Neural progenitor cell (in vitro differentiated cells): ENCODE measurements around the gene LRRTM3. TPM values are rescaled to one million over a fixed set of nuclear protein-coding genes. Genes with fewer than 3 reads are reported as not detected.

Source experiments
- DNase-seq: peaks from one replicate; pipeline ENCODE4 v3.0.0-alpha.2; 2016; ENCODE audit warnings: low spot score
- H2AFZ ChIP-seq: fragments of 200-600 bp; sonication (generic); replicated peaks from 2 replicates; pipeline ENCODE4 v1.6.1; 2016; ENCODE audit warnings: antibody characterized with exemption
- H3F3A ChIP-seq: fragments of 200-600 bp; sonication (generic); 2 replicates; pipeline ENCODE4 v1.6.1; 2016; ENCODE audit warnings: antibody characterized with exemption, low read depth
- H3K27ac ChIP-seq: fragments of 200-600 bp; sonication (generic); 2 replicates; pipeline ENCODE4 v1.5.1; 2016; ENCODE audit warnings: mild to moderate bottlenecking
- H3K27me3 ChIP-seq: fragments of 200-600 bp; sonication (generic); 2 replicates; pipeline ENCODE4 v1.6.1; 2016; ENCODE audit warnings: mild to moderate bottlenecking, moderate library complexity
- H3K36me3 ChIP-seq: fragments of 200-600 bp; sonication (generic); 2 replicates; pipeline ENCODE4 v1.5.1; 2016
- H3K4me1 ChIP-seq: fragments of 200-600 bp; sonication (generic); 2 replicates; pipeline ENCODE4 v1.6.1; 2016; ENCODE audit warnings: mixed run types
- H3K4me2 ChIP-seq: fragments of 200-600 bp; sonication (generic); 2 replicates; pipeline ENCODE4 v1.6.1; 2016
- H3K4me3 ChIP-seq: fragments of 200-600 bp; sonication (generic); 2 replicates; pipeline ENCODE4 v1.5.1; 2016
- H3K79me2 ChIP-seq: fragments of 200-600 bp; sonication (generic); 2 replicates; pipeline ENCODE4 v1.6.1; 2016; ENCODE audit warnings: low read depth
- H3K9ac ChIP-seq: fragments of 200-600 bp; sonication (generic); 2 replicates; pipeline ENCODE4 v1.6.1; 2016
- H3K9me3 ChIP-seq: fragments of 200-600 bp; sonication (generic); 2 replicates; pipeline ENCODE4 v1.5.1; 2016; ENCODE audit warnings: low read depth
- H4K20me1 ChIP-seq: fragments of 200-600 bp; sonication (generic); 2 replicates; pipeline ENCODE4 v1.6.1; 2016; ENCODE audit warnings: low read depth
- H3K27ac Mint-ChIP-seq: 3 replicates; pipeline ENCODE4 v1.8.0; 2021; ENCODE audit warnings: mixed read lengths
- H3K27me3 Mint-ChIP-seq: 2 replicates; pipeline ENCODE4 v1.8.0; 2022; ENCODE audit warnings: low read depth, mild to moderate bottlenecking, inconsistent platforms, moderate library complexity, mixed read lengths; ENCODE audit not compliant: insufficient read depth
- H3K36me3 Mint-ChIP-seq: 3 replicates; pipeline ENCODE4 v1.8.0; 2021; ENCODE audit warnings: mixed read lengths
- H3K4me1 Mint-ChIP-seq: 3 replicates; pipeline ENCODE4 v1.8.0; 2021; ENCODE audit warnings: mixed read lengths
- H3K4me3 Mint-ChIP-seq: 3 replicates; pipeline ENCODE4 v1.8.0; 2021; ENCODE audit warnings: mild to moderate bottlenecking, moderate library complexity, mixed read lengths
- H3K9me3 Mint-ChIP-seq: 3 replicates; pipeline ENCODE4 v1.8.0; 2020; ENCODE audit warnings: mixed read lengths
- EZH2 ChIP-seq: fragments of 200-600 bp; sonication (generic); IDR thresholded peaks from 2 replicates; pipeline ENCODE4 v1.6.1; 2017; ENCODE audit warnings: antibody characterized with exemption, mild to moderate bottlenecking, moderate library complexity
- EZH2phosphoT487 ChIP-seq: fragments of 200-600 bp; sonication (generic); IDR thresholded peaks from 2 replicates; pipeline ENCODE4 v1.6.1; 2017; ENCODE audit warnings: antibody characterized with exemption
- total RNA-seq: library from RNA; depleted of rRNA; stranded (reverse); fragments of >200 nt; gene quantifications from 2 replicates; pipeline ENCODE4 v1.2.3, GENCODE V29; 2015; ENCODE audit warnings: low replicate concordance
- TF ChIP-seq, protein P1 (sequence below): fragments of 200-600 bp; sonication (generic); IDR thresholded peaks from 2 replicates; pipeline ENCODE4 v1.5.1; 2017; ENCODE audit warnings: antibody characterized with exemption, mild to moderate bottlenecking

The LRRTM3 gene
- total RNA-seq, 1 donor from 2014 or later, result not detected

GRCh38 chr10:67100951-67101350 lies 175.1 kb downstream of the LRRTM3 start:
- Histone ChIP-seq H3K4me2 (no peak overlapping the region), H3F3A (no peaks in the 10 kb centered on the region), H3K27me3 (no peaks in the 10 kb centered on the region), H3K36me3 (no peaks in the 10 kb centered on the region), H3K27ac (no peak overlapping the region), H3K79me2 (no peaks in the 10 kb centered on the region), H3K4me1 (peaks cover 25% of the 10 kb centered on the region), H4K20me1 (no peaks in the 10 kb centered on the region), H3K9me3 (no peaks in the 10 kb centered on the region), H3K4me3 (no peak overlapping the region), H3K9ac (no peak overlapping the region), H2AFZ (no peak overlapping the region)
- H3K4me1 Mint-ChIP-seq, result peaks cover 13% of the 10 kb centered on the region
- TF ChIP-seq EZH2phosphoT487 (no peak), EZH2 (no peak)
- TF ChIP-seq, protein P1, sequence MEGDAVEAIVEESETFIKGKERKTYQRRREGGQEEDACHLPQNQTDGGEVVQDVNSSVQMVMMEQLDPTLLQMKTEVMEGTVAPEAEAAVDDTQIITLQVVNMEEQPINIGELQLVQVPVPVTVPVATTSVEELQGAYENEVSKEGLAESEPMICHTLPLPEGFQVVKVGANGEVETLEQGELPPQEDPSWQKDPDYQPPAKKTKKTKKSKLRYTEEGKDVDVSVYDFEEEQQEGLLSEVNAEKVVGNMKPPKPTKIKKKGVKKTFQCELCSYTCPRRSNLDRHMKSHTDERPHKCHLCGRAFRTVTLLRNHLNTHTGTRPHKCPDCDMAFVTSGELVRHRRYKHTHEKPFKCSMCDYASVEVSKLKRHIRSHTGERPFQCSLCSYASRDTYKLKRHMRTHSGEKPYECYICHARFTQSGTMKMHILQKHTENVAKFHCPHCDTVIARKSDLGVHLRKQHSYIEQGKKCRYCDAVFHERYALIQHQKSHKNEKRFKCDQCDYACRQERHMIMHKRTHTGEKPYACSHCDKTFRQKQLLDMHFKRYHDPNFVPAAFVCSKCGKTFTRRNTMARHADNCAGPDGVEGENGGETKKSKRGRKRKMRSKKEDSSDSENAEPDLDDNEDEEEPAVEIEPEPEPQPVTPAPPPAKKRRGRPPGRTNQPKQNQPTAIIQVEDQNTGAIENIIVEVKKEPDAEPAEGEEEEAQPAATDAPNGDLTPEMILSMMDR, result no peak
- H3K27me3 Mint-ChIP-seq, result no peaks in the 10 kb centered on the region
- no peaks in the 10 kb centered on the region for H3K9me3 Mint-ChIP-seq
- no peak overlapping the region for H3K27ac Mint-ChIP-seq
- no peak for DNase-seq
- H3K4me3 Mint-ChIP-seq, result no peak overlapping the region
- H3K36me3 Mint-ChIP-seq, result no peaks in the 10 kb centered on the region

- Histone ChIP-seq H3K79me2 (no peaks in the 10 kb centered on the region), H4K20me1 (no peaks in the 10 kb centered on the region), H3K9ac (no peak overlapping the region), H3K4me3 (no peak overlapping the region), H3K27me3 (no peaks in the 10 kb centered on the region), H3K9me3 (no peaks in the 10 kb centered on the region), H3K4me1 (no peaks in the 10 kb centered on the region), H2AFZ (no peak overlapping the region), H3K4me2 (no peak overlapping the region), H3K36me3 (no peaks in the 10 kb centered on the region), H3F3A (no peaks in the 10 kb centered on the region), H3K27ac (no peak overlapping the region)
- Mint-ChIP-seq H3K4me1 (no peaks in the 10 kb centered on the region), H3K27me3 (no peaks in the 10 kb centered on the region), H3K9me3 (no peaks in the 10 kb centered on the region), H3K4me3 (no peak overlapping the region), H3K27ac (no peak overlapping the region), H3K36me3 (no peaks in the 10 kb centered on the region)
- TF ChIP-seq, protein P1, result no peak
- TF ChIP-seq EZH2phosphoT487 (no peak), EZH2 (no peak)
- no peak for DNase-seq
These were observed 181.8 kb downstream of the LRRTM3 start for GRCh38 chr10:67107670-67108069.

GRCh38 chr10:67110286-67110685 lies 184.4 kb downstream of the LRRTM3 start:
- Histone ChIP-seq H2AFZ (no peak overlapping the region), H3K4me1 (no peaks in the 10 kb centered on the region), H3K27ac (no peak overlapping the region), H3K36me3 (no peaks in the 10 kb centered on the region), H4K20me1 (no peaks in the 10 kb centered on the region), H3F3A (no peaks in the 10 kb centered on the region), H3K9me3 (no peaks in the 10 kb centered on the region), H3K4me2 (no peak overlapping the region), H3K27me3 (no peaks in the 10 kb centered on the region), H3K79me2 (no peaks in the 10 kb centered on the region), H3K4me3 (no peak overlapping the region), H3K9ac (no peak overlapping the region)
- DNase-seq, result no peak
- H3K27ac Mint-ChIP-seq, result no peak overlapping the region
- no peak for TF ChIP-seq EZH2
- TF ChIP-seq EZH2phosphoT487, result no peak
- TF ChIP-seq, protein P1, result no peak
- no peaks in the 10 kb centered on the region for H3K9me3 Mint-ChIP-seq
- no peaks in the 10 kb centered on the region for H3K27me3 Mint-ChIP-seq
- no peaks in the 10 kb centered on the region for H3K4me1 Mint-ChIP-seq
- H3K36me3 Mint-ChIP-seq, result no peaks in the 10 kb centered on the region
- H3K4me3 Mint-ChIP-seq, result no peak overlapping the region

DNA sequence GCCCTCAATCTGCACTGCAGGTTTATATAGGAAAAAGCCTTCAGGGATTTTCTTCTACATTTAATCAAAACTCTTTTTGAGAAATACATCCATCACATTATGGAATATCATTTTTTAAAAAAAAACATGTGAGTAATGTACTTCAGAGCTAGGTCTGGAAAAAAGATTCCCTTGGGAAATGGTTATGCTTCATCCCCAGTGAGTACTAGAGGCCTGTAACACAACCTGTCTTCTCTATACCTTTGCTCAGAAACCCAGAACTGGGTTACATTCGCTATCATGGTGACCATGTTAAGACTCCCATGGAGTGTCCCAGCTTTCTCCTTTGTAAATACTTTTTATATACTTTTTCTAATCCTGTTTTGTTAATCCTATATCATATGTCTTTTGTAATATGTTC lies 186.9 kb downstream of the LRRTM3 start:
- H3K9ac ChIP-seq, result no peak overlapping the region
- no peaks in the 10 kb centered on the region for H3K27me3 ChIP-seq
- no peak overlapping the region for H3K27ac Mint-ChIP-seq
- H4K20me1 ChIP-seq, result no peaks in the 10 kb centered on the region
- no peaks in the 10 kb centered on the region for H3K27me3 Mint-ChIP-seq
- H3K4me2 ChIP-seq, result no peak overlapping the region
- no peaks in the 10 kb centered on the region for H3K4me1 Mint-ChIP-seq
- H3K79me2 ChIP-seq, result no peaks in the 10 kb centered on the region
- no peaks in the 10 kb centered on the region for H3K4me1 ChIP-seq
- H3F3A ChIP-seq, result no peaks in the 10 kb centered on the region
- no peaks in the 10 kb centered on the region for H3K9me3 Mint-ChIP-seq
- H2AFZ ChIP-seq, result no peak overlapping the region
- H3K27ac ChIP-seq, result no peak overlapping the region
- no peaks in the 10 kb centered on the region for H3K9me3 ChIP-seq
- no peak for DNase-seq
- H3K4me3 ChIP-seq, result no peak overlapping the region
- no peaks in the 10 kb centered on the region for H3K36me3 ChIP-seq
- no peak overlapping the region for H3K4me3 Mint-ChIP-seq
- no peaks in the 10 kb centered on the region for H3K36me3 Mint-ChIP-seq
- TF ChIP-seq, protein P1, result no peak
- TF ChIP-seq EZH2phosphoT487 (no peak), EZH2 (no peak)
